H1 (cell line): ENCODE results near the gene KCNK4. TPM values are rescaled to one million over a fixed set of nuclear protein-coding genes. Genes with fewer than 3 reads are reported as not detected.

Experiments
- CTCF ChIA-PET: fragments of 300-600 bp; sonication (Branson Sonifier 250); formaldehyde crosslinking; loops from one replicate; lab custom pipeline; 2021; ENCODE audit not compliant: partially characterized antibody; lab: Charles Lee
- POLR2A ChIA-PET: fragments of 300-600 bp; sonication (Branson Sonifier 250); formaldehyde crosslinking; loops from one replicate; lab custom pipeline; 2021; ENCODE audit warnings: inconsistent platforms; ENCODE audit not compliant: partially characterized antibody; lab: Charles Lee
- DNase-seq, 2 experiments: peaks; one replicate each; pipeline versions ENCODE4 v3.0.0 to v3.0.0-alpha.2; 2010 to 2022; ENCODE audit warnings: low spot score in 2 of 2, low read depth in 1 of 2, mixed read lengths in 1 of 2
- FAIRE-seq: peaks from 2 replicates; lab custom pipeline; 2011; peaks lifted over from hg19 to GRCh38; lab: Jason Lieb, UNC
- H2AFZ ChIP-seq: 2 replicates; pipeline ENCODE4 v1.8.1; 2012; ENCODE audit warnings: low read length, inconsistent platforms
- H2AK5ac ChIP-seq: 2 replicates; pipeline ENCODE4 v1.6.1; 2013; ENCODE audit warnings: low read depth, low read length
- H2BK120ac ChIP-seq: replicated peaks from 2 replicates; pipeline ENCODE3; 2013; ENCODE audit warnings: low read depth, low read length, inconsistent platforms
- H2BK12ac ChIP-seq: 2 replicates; pipeline ENCODE4 v1.6.1; 2013; ENCODE audit warnings: low read depth, low read length
- H2BK15ac ChIP-seq: 2 replicates; pipeline ENCODE4 v1.6.1; 2013; ENCODE audit warnings: low read length
- H2BK20ac ChIP-seq: 2 replicates; pipeline ENCODE4 v1.6.1; 2013; ENCODE audit warnings: low read length
- H2BK5ac ChIP-seq: 2 replicates; pipeline ENCODE4 v1.6.1; 2013; ENCODE audit warnings: low read depth, low read length
- H3K14ac ChIP-seq: 2 replicates; pipeline ENCODE4 v1.6.1; 2013; ENCODE audit warnings: inconsistent platforms; ENCODE audit not compliant: insufficient read length
- H3K18ac ChIP-seq: 2 replicates; pipeline ENCODE4 v1.6.1; 2013; ENCODE audit warnings: low read length; ENCODE audit errors: extremely low read depth
- H3K23ac ChIP-seq: 2 replicates; pipeline ENCODE4 v1.6.1; 2013; ENCODE audit warnings: inconsistent platforms; ENCODE audit not compliant: insufficient read length
- H3K23me2 ChIP-seq: 2 replicates; pipeline ENCODE4 v1.6.1; 2013; ENCODE audit warnings: low read depth, low read length
- H3K27ac ChIP-seq: 2 replicates; pipeline ENCODE4 v1.6.1; 2011; ENCODE audit warnings: low read depth, low read length, inconsistent platforms
- H3K27me3 ChIP-seq, 4 experiments: replicated peaks in 1 of 4; 1 replicate in 1 of 4; 2 replicates in 3 of 4; pipeline versions ENCODE4 v1.6.1 to v1.8.1; 2011 to 2013; ENCODE audit warnings: low read length in 3 of 4, mild to moderate bottlenecking in 3 of 4, inconsistent platforms in 2 of 4, mixed read lengths in 2 of 4, moderate library complexity in 1 of 4; ENCODE audit not compliant: control insufficient read depth in 3 of 4, insufficient read depth in 3 of 4; ENCODE audit errors: extremely low read depth in 1 of 4
- H3K36me3 ChIP-seq, 4 experiments: 2 replicates each; pipeline versions ENCODE4 v1.6.1 to v1.8.1; 2011 to 2013; ENCODE audit warnings: mild to moderate bottlenecking in 4 of 4, low read length in 3 of 4, moderate library complexity in 2 of 4, control low read depth in 1 of 4, inconsistent platforms in 1 of 4; ENCODE audit not compliant: insufficient read depth in 4 of 4, control insufficient read depth in 2 of 4
- H3K4ac ChIP-seq: replicated peaks from 2 replicates; pipeline ENCODE3; 2013; ENCODE audit warnings: low read length, low read depth, mixed read lengths, inconsistent platforms; ENCODE audit not compliant: insufficient read length
- H3K4me1 ChIP-seq, 4 experiments: replicated peaks in 1 of 4; 1 replicate in 1 of 4; 2 replicates in 3 of 4; pipeline versions ENCODE4 v1.6.1 to v1.8.1; 2011 to 2013; ENCODE audit warnings: low read length in 3 of 4, inconsistent platforms in 2 of 4, mixed read lengths in 1 of 4; ENCODE audit not compliant: insufficient read depth in 4 of 4, control insufficient read depth in 3 of 4
- H3K4me2 ChIP-seq, 2 experiments: 2 replicates each; pipeline versions ENCODE4 v1.6.1 to v1.8.1; 2011 to 2013; ENCODE audit warnings: low read depth in 2 of 2, low read length in 2 of 2, control low read depth in 1 of 2, inconsistent platforms in 1 of 2, mild to moderate bottlenecking in 1 of 2; ENCODE audit not compliant: insufficient read depth in 1 of 2
- H3K4me3 ChIP-seq, 4 experiments: fragments of 200-600, 300-600 bp in 1 of 4; sonication (generic), shearing (Covaris generic), sonication (Bioruptor Twin) in 1 of 4; 2 replicates each; pipeline versions ENCODE4 v1.5.1 to v1.8.1; 2011 to 2016; ENCODE audit warnings: low read length in 4 of 4, low read depth in 3 of 4, control low read depth in 2 of 4, inconsistent platforms in 2 of 4, mild to moderate bottlenecking in 2 of 4, mixed read lengths in 1 of 4, moderate library complexity in 1 of 4; ENCODE audit not compliant: insufficient read depth in 2 of 4; ENCODE audit errors: extremely low read depth in 1 of 4
- H3K56ac ChIP-seq: replicated peaks from 2 replicates; pipeline ENCODE3; 2013; ENCODE audit warnings: low read depth, mild to moderate bottlenecking, mixed read lengths, low read length, inconsistent platforms; ENCODE audit not compliant: insufficient read length
- H3K79me1 ChIP-seq: 2 replicates; pipeline ENCODE4 v1.6.1; 2013; ENCODE audit warnings: low read depth, low read length, control low read depth
- H3K79me2 ChIP-seq, 2 experiments: 2 replicates each; pipeline versions ENCODE4 v1.6.1 to v1.8.1; 2012 to 2013; ENCODE audit warnings: low read length in 2 of 2, mild to moderate bottlenecking in 2 of 2, inconsistent platforms in 1 of 2; ENCODE audit not compliant: insufficient read depth in 2 of 2, control insufficient read depth in 1 of 2
- H3K9ac ChIP-seq, 4 experiments: replicated peaks in 1 of 4; 1 replicate in 1 of 4; 2 replicates in 3 of 4; pipeline versions ENCODE4 v1.6.1 to v1.8.1; 2011 to 2013; ENCODE audit warnings: low read depth in 3 of 4, low read length in 3 of 4, control low read depth in 2 of 4, mild to moderate bottlenecking in 2 of 4, moderate library complexity in 2 of 4, inconsistent platforms in 1 of 4; ENCODE audit errors: extremely low read depth in 1 of 4
- H3K9me3 ChIP-seq, 2 experiments: 2 replicates each; pipeline versions ENCODE4 v1.6.1 to v1.8.1; 2012 to 2013; ENCODE audit warnings: mild to moderate bottlenecking in 2 of 2, moderate library complexity in 2 of 2, control low read depth in 1 of 2, inconsistent platforms in 1 of 2, low read depth in 1 of 2, low read length in 1 of 2, mixed read lengths in 1 of 2; ENCODE audit not compliant: insufficient read depth in 2 of 2
- H4K20me1 ChIP-seq, 2 experiments: replicated peaks in 1 of 2; 2 replicates each; pipeline versions ENCODE3 to v1.8.1; 2011 to 2013; ENCODE audit warnings: inconsistent platforms in 2 of 2, low read length in 2 of 2, mild to moderate bottlenecking in 1 of 2; ENCODE audit not compliant: insufficient read depth in 2 of 2, control insufficient read depth in 1 of 2
- H4K5ac ChIP-seq: 2 replicates; pipeline ENCODE4 v1.6.1; 2013; ENCODE audit warnings: low read length, low read depth, mixed read lengths, inconsistent platforms; ENCODE audit not compliant: insufficient read length
- H4K8ac ChIP-seq: 2 replicates; pipeline ENCODE4 v1.8.0; 2013; ENCODE audit warnings: mild to moderate bottlenecking, moderate library complexity, low read length, inconsistent platforms; ENCODE audit not compliant: insufficient read depth; ENCODE audit errors: extremely low read depth
- H4K91ac ChIP-seq: replicated peaks from 2 replicates; pipeline ENCODE3; 2013; ENCODE audit warnings: low read length, mixed read lengths, inconsistent platforms; ENCODE audit not compliant: insufficient read length
- CBX5 ChIP-seq: fragments of 300-800, 300-1000 bp; sonication (generic); IDR thresholded peaks from 2 replicates; pipeline ENCODE4 v1.7.1; 2016; ENCODE audit warnings: antibody characterized with exemption, low read length, low read depth
- EGR1 ChIP-seq: IDR thresholded peaks from 2 replicates; pipeline ENCODE4 v1.6.1; 2011; ENCODE audit warnings: low read depth, low read length, borderline replicate concordance
- POU5F1 ChIP-seq: IDR thresholded peaks from 2 replicates; pipeline ENCODE4 v1.6.1; 2011; ENCODE audit warnings: low read depth, mild to moderate bottlenecking, low read length, moderate library complexity
- SIRT6 ChIP-seq: IDR thresholded peaks from one replicate; pipeline ENCODE4 v1.7.1; 2012; ENCODE audit warnings: low read length, inconsistent platforms
- WGBS, 2 experiments: shearing (Covaris generic) in 1 of 2; methylation state at CpG; one replicate each; pipeline versions ENCODE4 v1.1.6 to v1.1.7; 2013 to 2015; ENCODE audit warnings: low lambda C conversion rate in 2 of 2, mixed read lengths in 2 of 2, inconsistent platforms in 1 of 2, low coverage in 1 of 2, missing lambda C conversion rate in 1 of 2; ENCODE audit not compliant: insufficient replicate concordance in 2 of 2, insufficient coverage in 1 of 2, insufficient read length in 1 of 2; ENCODE audit errors: extremely low coverage in 1 of 2, missing lambda C conversion rate in 1 of 2; 5-methylcytosine and 5-hydroxymethylcytosine counted together
- polyA plus RNA-seq, 7 experiments: library from polyadenylated mRNA; depleted of rRNA in 3 of 7; stranded (reverse) in 5 of 7; unstranded in 2 of 7; fragments of >200 nt in 5 of 7; fragments of 200-250 nt in 2 of 7; gene quantifications; 1 replicate in 5 of 7; 2 replicates in 1 of 7; 4 replicates in 1 of 7; pipeline versions ENCODE4 v1.2.1 to v1.2.3, GENCODE V29; 2011 to 2013; ENCODE audit warnings: missing spikeins in 2 of 7, mixed read lengths in 2 of 7
- total RNA-seq: library from RNA; stranded (reverse); fragmentation: NEBNext Ultra II Directional; extraction: Animal tissue kit (Norgen Biotek cat#: 25700); gene quantifications from 2 replicates; pipeline ENCODE4 v1.2.1, GENCODE V29; 2021

Gene KCNK4
- total and polyA plus RNA-seq, 2 of the 8 experiments (the other 6 are each of a cell fraction or from before 2014, with no cell fraction given): 0.19 TPM; not detected in 1

- no peaks in the 10 kb centered on the region for H3K27me3 ChIP-seq
- no peak overlapping the region for H3K56ac ChIP-seq
- no peak overlapping the region for H2BK15ac ChIP-seq
- no peak overlapping the region for H2BK20ac ChIP-seq
- TF ChIP-seq EGR1 (no peak), POU5F1 (no peak), CBX5 (no peak), SIRT6 (no peak)
- H2AFZ ChIP-seq: no peak overlapping the region
- no peak overlapping the region for H4K91ac ChIP-seq
- no peak for FAIRE-seq
- no peak overlapping the region for H3K4ac ChIP-seq
- ChIA-PET POLR2A (interaction anchor here (0.7 to 7.1 kb wide), 4 partner anchors 10 to 49 kb away, joined by 3 to 101 read pairs (median 20); partner anchors contain the start of genes FKBP2 and PPP1R14B), CTCF (interaction anchor here (0.6 to 5.9 kb wide), 9 partner anchors 11 to 101 kb away, joined by 3 to 62 read pairs (median 4); no protein-coding TSS in a partner anchor)
- H3K36me3 ChIP-seq: peaks cover 12 to 44% (median 24%) of the 10 kb centered on the region in 4 experiments
- 92% methylated on average over 7 of the region's 7 CpGs; no CpG with 5 or more reads in 1 of the 2 experiments for WGBS, 2 experiments
- no peak overlapping the region for H2AK5ac ChIP-seq
- no peak overlapping the region for H2BK12ac ChIP-seq
- peaks cover 0 to 23% of the 10 kb centered on the region in 2 experiments; a peak in 1 of 4 replicates for H3K79me2 ChIP-seq
- no peak overlapping the region for H3K4me2 ChIP-seq
- no peak overlapping the region for H2BK5ac ChIP-seq
- peaks cover 10 to 22% of the 10 kb centered on the region in 2 experiments for H4K20me1 ChIP-seq
- peaks cover 2% of the 10 kb centered on the region; the same call in 1 of the 2 replicates for H3K79me1 ChIP-seq
- no peak overlapping the region for H3K14ac ChIP-seq
- H3K27ac ChIP-seq: no peak overlapping the region
- no peak for DNase-seq
- H4K8ac ChIP-seq: no peak overlapping the region
- peaks cover 0 to 23% (median 18%) of the 10 kb centered on the region in 4 experiments; a peak in 6 of 7 replicates for H3K4me1 ChIP-seq
- peaks cover 10% of the 10 kb centered on the region; the same call in 1 of the 2 replicates for H3K23me2 ChIP-seq
- H2BK120ac ChIP-seq: no peak overlapping the region
- H3K9ac ChIP-seq: no peak overlapping the region
- no peak overlapping the region for H3K4me3 ChIP-seq
- H4K5ac ChIP-seq: no peak overlapping the region
- no peak overlapping the region for H3K23ac ChIP-seq
- no peak overlapping the region for H3K18ac ChIP-seq
- no peaks in the 10 kb centered on the region for H3K9me3 ChIP-seq
Measured at GRCh38 chr11:64254326-64254725, 36.8 kb upstream of the KCNK4 start.
